NCI-H187 treated with DMSO at 0.1 percent for 48 hours (cell line): ENCODE data around the gene CHRD.

Experiments
- DNase-seq: peaks from one replicate; lab custom pipeline; 2025; lab: John Stamatoyannopoulos, UW

Gene CHRD

GRCh38 chr3:184360929-184361531 is 18.8 kb upstream of the CHRD start:
- DNase-seq: no peak

DNA sequence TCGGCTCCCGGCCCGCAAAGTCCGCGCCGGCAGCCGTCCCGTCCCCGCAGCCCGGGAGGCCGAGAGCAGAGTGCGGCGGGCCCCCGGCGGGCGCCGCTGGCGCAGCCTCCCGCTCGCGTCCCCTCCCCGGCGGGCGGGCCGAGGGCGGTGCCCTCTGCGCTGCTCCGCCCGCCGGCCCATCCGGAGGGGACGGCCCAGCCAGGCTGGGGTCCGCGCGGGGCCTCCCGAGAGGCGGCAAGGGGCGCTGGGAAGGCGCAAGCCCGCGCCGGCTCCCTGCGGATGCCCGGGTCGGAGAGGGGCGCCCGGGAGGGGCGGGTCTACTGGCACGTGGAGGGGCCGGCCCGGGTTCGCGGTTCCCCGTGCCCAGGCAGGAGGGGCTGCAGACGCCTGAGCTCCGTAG is 18.3 kb upstream of the CHRD start, which contains the start of the genes CLCN2 and POLR2H:
TSS of gene CLCN2 (minus strand) at position 74 of the 400 bp plus-strand sequence. CDS start 126 bp downstream, outside the sequence.
TSS of gene POLR2H (plus strand) at position 179 of the 400 bp plus-strand sequence. CDS start 1,783 bp downstream, outside the sequence.
- no peak for DNase-seq

- DNase-seq: no peak
These were observed 17.8 kb upstream of the CHRD start for GRCh38 chr3:184361932-184362667.

DNA sequence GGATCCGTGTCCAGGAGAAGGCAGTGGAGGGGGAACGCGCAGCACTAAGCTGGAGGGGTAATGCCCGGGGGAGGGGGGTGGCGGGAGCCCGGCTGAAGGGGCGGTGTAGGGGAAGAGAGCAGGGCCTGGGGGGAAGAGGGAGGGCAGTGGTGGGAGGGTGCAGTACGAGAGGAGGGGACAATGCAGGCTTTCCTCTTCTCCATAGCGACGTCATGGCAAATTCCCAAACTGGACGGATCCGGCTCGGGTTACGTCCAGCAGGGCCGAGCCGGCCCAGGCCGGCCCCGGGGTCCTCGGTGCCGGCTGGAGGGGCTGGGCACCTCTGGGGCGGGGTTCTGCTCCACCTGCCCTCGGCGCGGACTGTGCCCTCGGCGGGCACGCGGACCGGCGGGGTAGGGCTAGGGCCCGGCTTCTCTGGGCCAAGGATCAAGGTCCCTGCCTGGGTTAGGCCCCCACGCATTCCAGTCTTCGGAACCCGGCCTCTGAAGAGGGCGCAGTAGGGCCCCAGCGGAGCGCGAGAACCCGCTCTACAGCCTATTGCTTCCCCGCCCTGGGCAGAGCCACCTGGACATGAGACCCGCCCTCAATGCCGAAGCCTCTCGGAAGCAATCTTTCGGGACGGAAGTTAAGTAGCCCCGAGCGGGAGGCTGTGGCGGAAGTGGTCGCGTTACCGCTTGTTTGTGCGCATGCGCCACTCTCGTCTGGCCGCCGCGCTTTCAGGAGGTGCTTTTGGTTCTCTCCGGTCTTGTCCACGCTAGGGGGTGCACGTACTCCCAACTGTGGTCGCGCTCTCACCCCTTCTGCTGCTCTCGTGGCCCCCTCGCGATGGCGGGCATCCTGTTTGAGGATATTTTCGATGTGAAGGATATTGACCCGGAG is 16.9 kb upstream of the CHRD start:
- DNase-seq: peak; percentile 80

DNA sequence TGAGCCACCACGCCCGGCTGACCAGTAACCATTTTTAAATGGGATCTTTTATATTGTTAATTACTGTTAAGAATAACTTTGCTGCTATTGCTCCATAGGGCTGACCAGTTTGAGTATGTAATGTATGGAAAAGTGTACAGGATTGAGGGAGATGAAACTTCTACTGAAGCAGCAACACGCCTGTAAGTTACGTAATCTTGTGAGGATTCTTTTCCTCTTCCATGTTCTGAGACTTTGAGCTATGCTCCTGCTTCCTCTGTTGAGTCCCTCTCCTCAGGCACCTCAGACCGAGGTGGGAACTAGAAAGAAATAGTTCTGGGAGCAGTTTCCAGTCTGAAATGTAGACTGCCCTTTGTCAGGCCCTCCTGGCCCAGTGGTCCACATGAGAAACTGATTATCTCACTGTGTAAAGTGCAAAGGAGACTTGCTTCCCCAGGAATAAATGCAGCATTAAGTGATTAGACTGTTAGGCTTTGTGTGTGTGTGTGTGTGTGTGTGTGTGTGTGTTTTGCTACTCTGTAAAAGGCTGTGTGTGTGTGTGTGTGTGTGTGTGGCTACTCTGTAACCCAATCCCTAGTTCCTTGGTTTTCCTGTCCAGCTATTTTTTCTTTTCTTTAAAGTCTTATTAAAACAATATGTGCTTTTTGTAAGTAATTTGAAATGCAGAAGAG is 13.1 kb upstream of the CHRD start:
- DNase-seq: no peak

GRCh38 chr3:184368116-184368515 is 11.7 kb upstream of the CHRD start:
- DNase-seq: no peak

DNA sequence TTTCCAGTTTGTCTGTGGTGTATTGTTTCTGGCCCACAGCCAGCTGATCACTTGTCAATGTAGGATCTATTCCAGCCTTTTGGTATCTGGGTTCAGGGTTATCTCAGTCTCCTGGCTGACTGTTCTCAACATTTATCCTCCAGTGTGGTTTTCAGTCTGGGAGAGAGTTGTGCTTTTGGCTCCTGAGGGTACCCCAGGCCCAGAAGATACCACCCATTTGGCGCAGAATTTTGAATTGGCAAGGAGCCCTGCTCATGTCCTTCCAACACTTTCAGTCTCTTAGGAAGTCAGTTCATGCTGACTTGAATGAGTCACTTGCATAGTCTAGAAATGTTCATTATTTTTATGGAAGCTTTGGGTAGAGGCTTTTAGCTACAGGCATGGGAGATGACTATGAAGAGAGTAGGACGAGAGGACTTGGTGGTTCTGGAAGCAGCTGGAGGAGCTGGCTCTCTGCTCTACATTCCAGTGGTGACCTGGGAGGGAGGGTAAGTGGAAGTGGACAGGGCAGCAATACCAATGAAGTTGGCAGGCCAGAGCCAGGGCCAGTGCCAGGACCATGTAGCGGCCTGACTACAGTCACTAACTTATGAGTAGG is 11.2 kb upstream of the CHRD start:
- DNase-seq: no peak

GRCh38 chr3:184371570-184372018 is 8.3 kb upstream of the CHRD start:
- peak; percentile 45 for DNase-seq

DNA sequence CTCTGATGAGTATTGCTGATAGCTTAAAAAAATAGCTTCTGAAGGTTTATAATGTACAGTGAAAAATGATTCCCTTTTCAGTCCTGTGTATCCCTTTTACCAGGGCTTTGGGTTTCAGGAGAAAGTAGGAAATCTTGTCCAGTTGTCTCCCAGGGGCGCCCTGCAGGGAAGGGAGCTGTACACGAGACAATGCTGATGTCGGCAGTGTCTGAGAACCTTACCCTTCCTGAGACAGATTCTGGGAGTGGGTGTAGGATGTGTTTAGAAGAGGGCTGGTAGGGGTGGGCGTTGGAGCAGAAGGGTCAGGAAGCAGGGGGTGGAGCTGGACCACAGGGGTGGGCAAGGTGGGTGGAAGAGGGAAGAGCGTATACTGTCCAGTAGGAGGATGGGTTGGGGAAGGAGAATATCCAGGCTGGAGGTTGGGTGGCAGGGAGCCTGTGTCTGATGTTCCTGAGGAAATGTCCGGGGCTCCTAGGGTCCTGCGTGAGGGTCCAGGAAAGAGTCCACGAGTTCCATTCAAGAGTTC is 7.5 kb upstream of the CHRD start:
- DNase-seq: no peak

DNA sequence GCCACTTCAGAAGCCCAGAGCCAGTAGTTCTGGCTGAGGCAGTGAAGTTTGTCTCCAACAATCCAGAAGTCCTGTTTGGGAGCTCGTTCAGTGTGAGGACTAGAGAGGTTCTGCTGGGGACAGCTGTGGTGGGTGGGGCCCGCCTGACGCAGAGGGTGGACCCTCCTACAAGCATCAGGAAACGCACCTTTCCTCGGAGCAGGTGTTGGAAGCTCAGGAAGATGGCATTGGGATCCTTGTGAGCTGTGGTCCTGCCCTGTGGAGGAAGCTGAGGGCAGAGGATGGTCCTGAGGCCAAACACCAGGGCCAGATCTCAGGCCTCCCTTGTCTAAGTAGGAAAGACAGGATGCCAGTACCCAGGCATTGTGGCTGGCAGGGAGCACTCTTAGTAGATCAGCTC is 6.9 kb upstream of the CHRD start:
- DNase-seq: no peak

- no peak for DNase-seq
These were observed 6.4 kb upstream of the CHRD start for GRCh38 chr3:184373422-184373821.

DNA sequence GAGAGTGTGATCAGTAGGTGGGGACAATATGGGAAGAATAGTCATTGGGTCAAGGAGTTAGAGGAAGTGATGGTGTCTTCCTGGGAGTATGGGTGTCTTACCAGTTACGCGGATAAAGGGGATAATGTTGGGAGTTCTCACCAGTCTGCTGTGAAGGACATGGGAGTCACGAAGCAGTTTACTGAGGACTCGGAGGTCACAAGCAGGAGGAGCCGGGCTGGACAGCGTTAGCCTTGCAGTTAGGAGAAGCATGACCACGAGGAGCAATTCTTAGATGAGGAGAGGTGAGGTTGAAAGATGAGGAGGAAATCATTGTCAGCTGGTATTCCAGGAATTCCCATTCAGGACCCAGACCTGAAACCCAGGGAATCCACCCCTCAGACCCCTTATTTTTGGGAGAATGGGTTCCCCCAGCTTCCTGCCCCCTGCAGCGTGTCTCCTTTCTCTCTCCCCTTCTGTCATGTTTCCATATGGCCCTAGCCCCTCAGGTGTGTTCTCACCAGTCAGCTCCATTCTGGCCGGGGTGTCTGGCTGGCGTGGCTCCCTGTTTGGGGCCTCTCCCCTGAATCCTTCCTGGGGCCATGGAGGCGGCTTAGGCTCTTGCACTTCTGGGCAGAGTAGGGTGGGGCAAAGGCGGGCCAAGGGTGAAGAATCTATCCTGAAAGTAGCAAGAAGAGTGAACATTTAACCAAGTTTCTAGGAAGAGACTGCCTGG is 4.0 kb upstream of the CHRD start:
- no peak for DNase-seq

GRCh38 chr3:184377374-184377773 is 2.5 kb upstream of the CHRD start:
- no peak for DNase-seq

GRCh38 chr3:184377882-184378445 is 1.9 kb upstream of the CHRD start, which contains the start of gene THPO:
TSS of gene THPO (minus strand) at chr3:184378207. CDS start at chr3:184376259, 1,948 bp downstream.
- DNase-seq: no peak

- DNase-seq: no peak
These were observed 1.1 kb upstream of the CHRD start for GRCh38 chr3:184378651-184379357.

- no peak for DNase-seq
These were observed 352 bp downstream of the CHRD start for GRCh38 chr3:184380185-184380626.

- DNase-seq: no peak
These were observed 890 bp downstream of the CHRD start for GRCh38 chr3:184380627-184381260.

DNA sequence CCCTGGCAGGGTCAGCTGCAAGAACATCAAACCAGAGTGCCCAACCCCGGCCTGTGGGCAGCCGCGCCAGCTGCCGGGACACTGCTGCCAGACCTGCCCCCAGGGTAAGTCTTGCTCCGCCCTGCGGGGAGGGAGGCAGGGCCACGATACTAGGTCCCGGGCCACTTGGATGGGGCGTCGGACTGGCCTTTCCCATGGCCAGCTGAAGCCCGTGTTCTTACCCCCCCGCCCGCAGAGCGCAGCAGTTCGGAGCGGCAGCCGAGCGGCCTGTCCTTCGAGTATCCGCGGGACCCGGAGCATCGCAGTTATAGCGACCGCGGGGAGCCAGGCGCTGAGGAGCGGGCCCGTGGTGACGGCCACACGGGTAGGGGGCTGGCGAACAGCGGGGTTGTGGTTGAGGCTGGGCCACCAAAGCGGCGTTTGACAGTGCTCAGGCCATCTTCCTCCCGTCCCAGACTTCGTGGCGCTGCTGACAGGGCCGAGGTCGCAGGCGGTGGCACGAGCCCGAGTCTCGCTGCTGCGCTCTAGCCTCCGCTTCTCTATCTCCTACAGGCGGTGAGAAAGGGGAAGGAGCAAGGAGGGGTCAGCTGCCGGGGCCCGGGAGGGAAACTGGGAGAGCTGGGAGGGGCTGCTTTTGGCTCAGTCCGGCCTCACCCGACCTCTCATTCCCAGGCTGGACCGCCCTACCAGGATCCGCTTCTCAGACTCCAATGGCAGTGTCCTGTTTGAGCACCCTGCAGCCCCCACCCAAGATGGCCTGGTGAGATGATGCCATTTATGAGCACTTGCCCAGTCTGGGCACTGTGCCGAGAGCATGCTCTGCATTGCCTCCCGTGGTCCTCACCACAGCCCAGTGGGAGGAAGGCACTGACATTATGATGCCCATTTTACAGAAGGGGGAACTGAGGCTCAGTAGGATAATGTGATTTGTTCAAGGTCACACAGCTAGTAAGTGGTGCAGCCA is 1.7 kb downstream of the CHRD start:
- no peak for DNase-seq
